ENCODE results near the gene SLC17A9. TPM values are rescaled to one million over a fixed set of nuclear protein-coding genes. Genes with fewer than 3 reads are reported as not detected.

Gene SLC17A9
- total RNA-seq, 1 donor from 2014 or later = 19.5 TPM

GRCh38 chr20:62971211-62971949 is 18.9 kb downstream of the SLC17A9 start:
- no peak overlapping the region for H3K4me3 ChIP-seq (ENCODE audit: low read depth, low read length)
- no peak for DNase-seq (ENCODE audit: low read depth)
- TF ChIP-seq, protein P1, sequence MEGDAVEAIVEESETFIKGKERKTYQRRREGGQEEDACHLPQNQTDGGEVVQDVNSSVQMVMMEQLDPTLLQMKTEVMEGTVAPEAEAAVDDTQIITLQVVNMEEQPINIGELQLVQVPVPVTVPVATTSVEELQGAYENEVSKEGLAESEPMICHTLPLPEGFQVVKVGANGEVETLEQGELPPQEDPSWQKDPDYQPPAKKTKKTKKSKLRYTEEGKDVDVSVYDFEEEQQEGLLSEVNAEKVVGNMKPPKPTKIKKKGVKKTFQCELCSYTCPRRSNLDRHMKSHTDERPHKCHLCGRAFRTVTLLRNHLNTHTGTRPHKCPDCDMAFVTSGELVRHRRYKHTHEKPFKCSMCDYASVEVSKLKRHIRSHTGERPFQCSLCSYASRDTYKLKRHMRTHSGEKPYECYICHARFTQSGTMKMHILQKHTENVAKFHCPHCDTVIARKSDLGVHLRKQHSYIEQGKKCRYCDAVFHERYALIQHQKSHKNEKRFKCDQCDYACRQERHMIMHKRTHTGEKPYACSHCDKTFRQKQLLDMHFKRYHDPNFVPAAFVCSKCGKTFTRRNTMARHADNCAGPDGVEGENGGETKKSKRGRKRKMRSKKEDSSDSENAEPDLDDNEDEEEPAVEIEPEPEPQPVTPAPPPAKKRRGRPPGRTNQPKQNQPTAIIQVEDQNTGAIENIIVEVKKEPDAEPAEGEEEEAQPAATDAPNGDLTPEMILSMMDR (conservative IDR thresholded peaks at IDR 0.05; ENCODE audit: low read depth, low read length) = no peak

DNA sequence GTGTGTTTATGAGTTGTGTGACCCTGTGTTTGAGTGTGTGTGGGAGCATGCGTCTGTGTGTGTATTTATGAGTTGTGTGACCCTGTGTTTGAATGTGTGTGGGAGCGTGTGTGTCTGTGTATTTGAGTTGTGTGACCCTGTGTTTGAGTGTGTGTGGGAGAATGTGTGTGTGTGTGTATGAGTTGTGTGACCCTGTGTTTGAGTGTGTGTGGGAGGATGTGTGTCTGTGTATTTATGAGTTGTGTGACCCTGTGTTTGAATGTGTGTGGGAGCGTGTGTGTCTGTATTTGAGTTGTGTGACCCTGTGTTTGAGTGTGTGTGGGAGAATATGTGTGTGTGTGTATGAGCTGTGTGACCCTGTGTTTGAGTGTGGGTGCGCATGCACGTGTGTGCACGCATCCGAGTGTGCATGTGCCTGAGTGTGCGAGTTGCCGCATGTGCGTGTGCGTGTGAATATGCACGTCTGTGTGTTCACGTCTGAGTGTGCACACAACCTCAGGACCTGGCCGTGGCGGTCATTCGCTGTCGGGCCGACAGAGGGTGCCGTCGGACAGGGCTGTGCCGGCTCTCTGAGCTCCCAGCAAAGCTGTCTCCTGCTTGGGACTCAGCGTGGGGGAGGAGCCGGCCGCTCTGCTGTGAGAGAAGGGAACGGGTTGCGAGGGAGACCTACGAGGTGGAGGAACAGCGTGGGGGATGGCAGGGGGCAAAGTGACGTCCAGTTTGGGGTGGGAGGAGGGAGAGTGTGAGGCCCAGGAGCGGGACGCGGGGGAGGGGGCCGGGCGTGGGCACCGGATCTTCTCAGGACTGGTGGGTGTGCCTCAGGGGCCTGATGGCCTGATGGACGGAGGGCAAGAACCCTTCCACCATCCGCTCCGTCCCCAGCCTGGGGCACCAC is 19.7 kb downstream of the SLC17A9 start:
- TF ChIP-seq, protein P1 (conservative IDR thresholded peaks at IDR 0.05; ENCODE audit: low read depth, low read length) = peak; percentile 71
- peak; percentile 1 for DNase-seq (ENCODE audit: low read depth)
- H3K4me3 ChIP-seq (ENCODE audit: low read depth, low read length) = no peak overlapping the region

DNA sequence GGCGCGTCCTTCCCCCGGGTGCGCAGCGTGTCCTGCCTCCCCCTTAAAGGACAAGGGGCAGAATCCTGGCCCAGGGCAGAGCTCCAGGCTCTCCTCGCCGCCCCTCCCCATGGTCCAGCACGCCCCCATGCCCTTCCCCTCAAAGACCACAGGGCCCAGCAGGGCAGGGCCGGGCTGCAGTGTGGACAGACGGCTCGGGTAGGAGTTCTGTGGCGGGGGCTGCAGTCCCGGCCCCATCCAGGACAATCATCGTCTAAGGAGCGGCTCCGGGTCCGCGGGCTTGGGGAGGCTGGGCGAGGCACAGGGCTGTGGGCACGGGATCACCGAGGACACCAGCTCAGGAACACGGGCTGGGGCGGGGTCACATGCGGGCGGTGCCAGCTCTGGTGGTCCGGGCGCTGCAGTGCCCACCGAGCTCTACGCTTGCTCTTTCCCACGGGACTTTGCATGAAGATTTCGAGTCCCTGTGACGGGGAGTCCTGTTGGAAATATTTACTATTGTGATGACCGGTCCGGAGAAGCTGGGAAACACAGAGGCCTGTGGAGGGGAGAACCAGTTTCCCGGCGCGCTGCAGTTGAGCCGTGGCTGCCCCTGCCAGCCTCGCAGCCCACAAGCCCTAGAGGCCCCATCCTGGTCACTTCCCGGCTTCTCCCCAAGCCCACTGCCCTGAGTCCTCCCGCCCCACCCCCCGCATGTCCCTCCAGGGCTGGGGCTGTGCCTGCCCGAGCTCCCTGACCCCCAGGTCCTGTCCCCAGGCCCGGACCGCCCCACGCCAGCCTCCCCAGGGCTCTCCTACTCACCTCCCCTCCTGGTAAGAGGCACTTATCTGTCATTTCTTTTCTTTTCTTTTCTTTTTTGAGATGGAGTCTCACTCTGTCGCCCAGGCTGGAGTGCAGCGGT is 20.6 kb downstream of the SLC17A9 start:
- TF ChIP-seq, protein P1 (conservative IDR thresholded peaks at IDR 0.05; ENCODE audit: low read depth, low read length) = no peak
- H3K4me3 ChIP-seq (ENCODE audit: low read depth, low read length) = no peak overlapping the region
- no peak for DNase-seq (ENCODE audit: low read depth)

GRCh38 chr20:62975251-62975760 is 22.8 kb downstream of the SLC17A9 start:
- no peak for DNase-seq (ENCODE audit: low read depth)
- TF ChIP-seq, protein P1 (conservative IDR thresholded peaks at IDR 0.05; ENCODE audit: low read depth, low read length) = no peak

DNA sequence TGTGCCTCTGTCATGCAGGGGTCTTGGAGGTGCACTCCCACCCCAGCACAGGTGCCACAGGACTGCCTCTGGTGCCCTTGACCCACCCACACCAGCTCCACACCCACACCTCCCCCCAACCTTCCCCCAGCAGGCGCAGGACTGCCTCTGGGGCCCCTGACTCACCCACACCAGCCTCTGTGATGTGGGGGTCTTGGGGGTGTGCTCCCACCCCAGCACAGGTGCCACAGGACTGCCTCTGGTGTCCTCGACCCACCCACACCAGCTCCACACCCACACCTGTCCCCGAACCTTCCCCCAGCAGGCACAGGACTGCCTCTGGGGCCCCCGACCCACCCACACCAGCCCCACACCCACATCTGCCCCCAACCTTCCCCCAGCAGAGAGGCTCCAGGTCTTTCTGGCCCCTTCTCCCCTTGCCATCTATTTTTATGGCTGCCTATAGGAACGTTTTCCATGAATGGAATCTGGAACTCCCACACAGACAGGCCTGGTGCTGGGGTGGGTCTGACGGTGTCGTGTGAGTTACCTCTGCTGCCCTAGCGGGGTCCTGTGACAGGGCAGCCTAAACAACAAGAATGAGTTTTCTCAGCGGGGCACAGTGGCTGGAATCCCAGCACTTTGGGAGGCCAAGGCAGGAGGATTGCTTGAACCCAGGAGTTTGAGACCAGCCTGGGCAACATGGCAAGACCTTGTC is 23.5 kb downstream of the SLC17A9 start:
- H3K4me3 ChIP-seq (ENCODE audit: low read depth, low read length) = no peak overlapping the region
- TF ChIP-seq, protein P1 (conservative IDR thresholded peaks at IDR 0.05; ENCODE audit: low read depth, low read length) = no peak
- DNase-seq (ENCODE audit: low read depth) = no peak

More at GRCh38 chr20:62975251-62975760, 22.8 kb downstream of the SLC17A9 start:
- H3K4me3 ChIP-seq (ENCODE audit: low read depth, low read length) = no peak overlapping the region

DNA sequence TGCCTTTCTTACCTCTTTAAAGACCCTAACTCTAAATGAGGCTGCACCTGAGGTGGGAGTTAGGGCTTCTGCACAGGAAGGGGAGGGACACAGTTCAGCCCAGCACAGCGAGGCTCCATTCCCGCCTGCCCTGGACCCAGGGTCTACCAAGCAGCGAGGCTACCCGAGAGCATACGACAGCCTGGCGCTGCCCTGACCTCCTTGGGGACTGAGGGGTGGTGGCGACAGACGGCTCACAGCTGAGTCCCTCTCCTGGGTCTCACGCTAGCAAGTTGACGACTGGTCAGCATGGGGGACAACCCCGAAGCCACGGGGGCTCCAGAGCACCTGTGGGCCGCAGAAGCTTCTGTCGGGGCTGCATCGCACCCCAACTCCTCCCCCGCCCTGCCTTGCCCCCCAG is 24.4 kb downstream of the SLC17A9 start:
- TF ChIP-seq, protein P1 (conservative IDR thresholded peaks at IDR 0.05; ENCODE audit: low read depth, low read length) = no peak
- no peak for DNase-seq (ENCODE audit: low read depth)
- H3K4me3 ChIP-seq (ENCODE audit: low read depth, low read length) = no peak overlapping the region

Data from epithelial cell of proximal tubule (primary cell).